VCaP (cell line): Measurements from ENCODE around the gene AADACL4.

Experiments
- H3K27ac ChIP-seq: fragments of 450-650 bp; 2 replicates; pipeline ENCODE4 v1.5.1; 2017
- CTCF ChIP-seq: fragments of 450-650 bp; conservative IDR thresholded peaks from 2 replicates; pipeline ENCODE4 v1.5.1; 2017; ENCODE audit warnings: mild to moderate bottlenecking, moderate library complexity

Gene AADACL4

GRCh38 chr1:12621346-12622335 is 22.2 kb upstream of the AADACL4 start:
- peak overlapping the region; percentile 81 for H3K27ac ChIP-seq
- no peak for TF ChIP-seq CTCF

DNA sequence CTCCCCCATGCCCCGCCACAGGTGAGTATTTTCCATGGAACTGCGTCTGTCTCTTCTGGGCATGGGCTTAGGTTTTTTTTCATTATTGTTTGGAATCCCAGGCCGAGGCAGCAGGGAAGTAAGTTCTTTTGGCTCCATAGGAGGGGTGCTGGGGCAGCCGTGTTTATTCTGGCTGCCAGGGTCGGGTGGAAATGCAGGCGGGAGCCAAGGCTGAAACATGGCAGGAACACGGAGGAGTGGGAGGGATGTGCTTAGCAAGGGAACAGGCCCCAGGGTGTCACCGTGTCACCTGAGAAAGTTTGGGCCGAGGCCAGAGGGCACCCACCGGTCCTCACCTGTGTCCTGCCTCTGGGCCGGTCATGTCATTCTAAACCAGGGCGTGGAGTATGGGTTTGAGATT is 21.4 kb upstream of the AADACL4 start:
- H3K27ac ChIP-seq, result peak overlapping the region; percentile 81
- TF ChIP-seq CTCF, result no peak

DNA sequence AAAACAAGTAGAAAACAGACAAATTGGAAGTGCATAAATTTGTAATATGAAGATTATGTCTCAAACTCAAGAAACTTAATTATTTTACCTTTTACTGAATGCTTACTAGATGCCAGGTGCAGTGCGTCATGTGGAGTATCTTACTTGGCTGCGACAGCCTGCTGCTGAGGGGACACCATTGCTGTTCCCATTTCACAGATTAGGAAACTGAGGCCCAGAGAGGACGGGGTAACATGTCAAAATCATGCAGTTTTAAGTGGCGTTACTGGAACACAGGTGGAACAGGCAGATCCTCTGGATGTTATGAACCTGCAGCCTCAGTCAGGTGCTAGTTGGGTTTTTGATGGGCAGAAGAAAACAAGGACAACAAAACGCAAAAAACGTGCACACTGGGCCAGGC is 18.6 kb upstream of the AADACL4 start:
- TF ChIP-seq CTCF, result no peak
- no peak overlapping the region for H3K27ac ChIP-seq

GRCh38 chr1:12626888-12627287 is 17.0 kb upstream of the AADACL4 start:
- TF ChIP-seq CTCF, result no peak
- peak overlapping the region; percentile 41; the same call in 1 of the 2 replicates for H3K27ac ChIP-seq

DNA sequence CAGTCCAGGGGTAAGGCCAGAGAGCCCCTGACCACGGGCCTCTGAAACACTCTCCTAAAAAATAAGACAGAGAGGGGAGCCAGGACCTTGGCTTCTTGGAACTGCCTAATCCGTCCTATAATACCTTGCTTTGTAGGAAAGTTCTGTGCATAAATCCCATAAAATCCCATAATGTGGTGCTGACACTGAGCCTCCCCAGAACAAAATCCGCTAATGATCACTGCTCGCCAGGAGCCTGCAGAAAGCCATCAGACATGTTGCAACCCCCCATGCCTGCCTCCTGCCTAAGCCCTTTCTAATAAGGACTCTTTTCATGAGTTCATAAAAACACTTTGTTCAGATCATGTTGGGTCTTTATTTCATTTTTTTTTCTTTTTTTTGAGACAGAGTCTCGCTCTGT is 16.6 kb upstream of the AADACL4 start:
- TF ChIP-seq CTCF, result no peak

DNA sequence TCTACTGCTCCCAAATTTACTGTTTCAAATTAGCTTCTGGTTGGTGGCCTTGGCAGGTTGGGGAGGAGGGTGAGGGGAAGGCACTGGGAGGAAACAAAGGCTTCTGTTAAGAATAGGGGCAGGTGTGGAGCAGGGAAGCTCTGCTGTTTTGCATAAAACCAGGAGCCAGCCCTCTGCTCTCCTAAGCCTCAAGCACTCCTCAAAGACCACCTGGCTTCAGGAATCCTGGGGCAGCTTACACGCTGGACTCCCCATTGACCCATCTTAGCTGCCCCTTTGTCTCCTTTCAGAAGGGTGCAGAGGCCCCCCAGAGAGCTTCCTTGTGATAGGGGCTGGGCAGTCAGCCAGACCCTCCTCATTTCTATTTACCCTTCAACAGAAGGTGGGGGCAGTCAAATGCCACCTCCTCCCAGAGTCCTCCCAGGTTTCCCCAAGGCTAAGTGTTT is 14.4 kb upstream of the AADACL4 start:
- TF ChIP-seq CTCF, result no peak
- no peak overlapping the region for H3K27ac ChIP-seq

More for the DNA sequence above, 16.6 kb upstream of the AADACL4 start:
- H3K27ac ChIP-seq, result peak overlapping the region; percentile 41; the same call in 1 of the 2 replicates

DNA sequence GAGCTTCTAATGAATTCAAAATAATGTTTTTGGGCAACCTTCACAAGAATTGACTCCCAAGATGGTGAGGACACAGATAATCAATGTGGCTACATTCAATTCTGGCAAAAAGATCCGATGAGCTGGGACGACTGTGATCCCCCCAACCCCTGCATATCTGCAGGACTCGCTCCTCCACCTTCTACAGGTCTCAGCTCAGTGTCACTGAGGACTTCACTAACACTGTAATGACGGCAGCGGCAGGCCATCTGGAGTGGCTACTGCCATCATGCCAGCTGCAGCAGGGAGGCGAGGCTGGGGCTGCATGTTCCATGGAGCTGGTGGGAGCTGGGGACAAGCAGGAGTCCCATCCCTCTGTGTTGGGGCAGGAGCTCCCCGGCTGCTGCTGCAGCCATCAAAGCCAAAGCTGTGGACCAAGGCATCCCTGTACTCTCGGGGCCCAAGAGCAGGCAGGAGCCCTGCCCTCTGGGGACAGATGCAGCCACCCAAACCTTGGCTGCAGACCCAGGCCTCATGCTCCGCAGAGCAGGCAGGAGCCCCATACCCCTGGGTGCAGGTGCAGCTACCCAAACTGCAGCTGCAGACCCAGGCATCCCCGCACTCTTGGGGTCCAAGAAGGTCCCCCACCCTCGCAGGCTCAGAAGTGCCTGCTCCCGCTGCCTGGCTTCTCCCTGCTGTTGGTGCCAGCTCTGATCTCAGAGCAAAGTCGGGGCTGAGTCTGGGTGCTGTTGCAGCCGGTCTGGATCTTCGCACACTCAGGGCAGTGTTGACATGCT is 13.7 kb upstream of the AADACL4 start:
- no peak overlapping the region for H3K27ac ChIP-seq
- TF ChIP-seq CTCF, result no peak
